22Rv1 (cell line): ENCODE measurements around the gene SCARF2.

Experiments
- CTCF ChIP-seq: fragments of 450-650 bp; IDR thresholded peaks from 2 replicates; pipeline ENCODE4 v1.5.1; 2017; ENCODE audit warnings: mild to moderate bottlenecking
- ZFX ChIP-seq: fragments of 450-650 bp; IDR thresholded peaks from 2 replicates; pipeline ENCODE4 v1.6.1; 2017; ENCODE audit warnings: antibody characterized with exemption, borderline replicate concordance

GRCh38 chr22:20424568-20424931 is 13.1 kb downstream of the SCARF2 start:
- TF ChIP-seq CTCF (no peak), ZFX (no peak)
